ENCODE results near the gene FSTL5. TPM values are rescaled to one million over a fixed set of nuclear protein-coding genes. Genes with fewer than 3 reads are reported as not detected.

FSTL5 gene
- total and polyA plus RNA-seq, 2 of the 13 experiments (the other 11 are each of a cell fraction or from before 2014, with no cell fraction given), result 0.03 to 0.07 TPM

DNA sequence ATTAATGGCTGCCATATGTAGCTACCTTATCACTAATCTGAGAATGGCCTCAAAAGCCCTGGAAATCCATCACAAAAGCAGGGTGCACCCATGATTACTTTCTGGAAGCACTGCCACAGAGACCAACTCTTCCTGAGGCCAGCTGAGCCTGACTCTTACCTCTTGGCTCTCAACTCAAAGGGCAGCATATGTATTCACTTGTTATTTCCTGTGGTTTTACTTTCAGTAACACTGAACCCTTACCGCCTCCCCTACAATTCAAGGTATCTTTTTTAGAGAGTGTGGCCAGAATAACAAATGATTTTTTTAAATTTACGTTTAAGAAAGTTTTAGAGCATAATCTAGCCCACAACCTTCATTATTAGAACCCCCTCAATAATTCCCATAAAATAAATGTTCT lies 434.9 kb downstream of the FSTL5 start (continued):
- TF ChIP-seq, protein P1, sequence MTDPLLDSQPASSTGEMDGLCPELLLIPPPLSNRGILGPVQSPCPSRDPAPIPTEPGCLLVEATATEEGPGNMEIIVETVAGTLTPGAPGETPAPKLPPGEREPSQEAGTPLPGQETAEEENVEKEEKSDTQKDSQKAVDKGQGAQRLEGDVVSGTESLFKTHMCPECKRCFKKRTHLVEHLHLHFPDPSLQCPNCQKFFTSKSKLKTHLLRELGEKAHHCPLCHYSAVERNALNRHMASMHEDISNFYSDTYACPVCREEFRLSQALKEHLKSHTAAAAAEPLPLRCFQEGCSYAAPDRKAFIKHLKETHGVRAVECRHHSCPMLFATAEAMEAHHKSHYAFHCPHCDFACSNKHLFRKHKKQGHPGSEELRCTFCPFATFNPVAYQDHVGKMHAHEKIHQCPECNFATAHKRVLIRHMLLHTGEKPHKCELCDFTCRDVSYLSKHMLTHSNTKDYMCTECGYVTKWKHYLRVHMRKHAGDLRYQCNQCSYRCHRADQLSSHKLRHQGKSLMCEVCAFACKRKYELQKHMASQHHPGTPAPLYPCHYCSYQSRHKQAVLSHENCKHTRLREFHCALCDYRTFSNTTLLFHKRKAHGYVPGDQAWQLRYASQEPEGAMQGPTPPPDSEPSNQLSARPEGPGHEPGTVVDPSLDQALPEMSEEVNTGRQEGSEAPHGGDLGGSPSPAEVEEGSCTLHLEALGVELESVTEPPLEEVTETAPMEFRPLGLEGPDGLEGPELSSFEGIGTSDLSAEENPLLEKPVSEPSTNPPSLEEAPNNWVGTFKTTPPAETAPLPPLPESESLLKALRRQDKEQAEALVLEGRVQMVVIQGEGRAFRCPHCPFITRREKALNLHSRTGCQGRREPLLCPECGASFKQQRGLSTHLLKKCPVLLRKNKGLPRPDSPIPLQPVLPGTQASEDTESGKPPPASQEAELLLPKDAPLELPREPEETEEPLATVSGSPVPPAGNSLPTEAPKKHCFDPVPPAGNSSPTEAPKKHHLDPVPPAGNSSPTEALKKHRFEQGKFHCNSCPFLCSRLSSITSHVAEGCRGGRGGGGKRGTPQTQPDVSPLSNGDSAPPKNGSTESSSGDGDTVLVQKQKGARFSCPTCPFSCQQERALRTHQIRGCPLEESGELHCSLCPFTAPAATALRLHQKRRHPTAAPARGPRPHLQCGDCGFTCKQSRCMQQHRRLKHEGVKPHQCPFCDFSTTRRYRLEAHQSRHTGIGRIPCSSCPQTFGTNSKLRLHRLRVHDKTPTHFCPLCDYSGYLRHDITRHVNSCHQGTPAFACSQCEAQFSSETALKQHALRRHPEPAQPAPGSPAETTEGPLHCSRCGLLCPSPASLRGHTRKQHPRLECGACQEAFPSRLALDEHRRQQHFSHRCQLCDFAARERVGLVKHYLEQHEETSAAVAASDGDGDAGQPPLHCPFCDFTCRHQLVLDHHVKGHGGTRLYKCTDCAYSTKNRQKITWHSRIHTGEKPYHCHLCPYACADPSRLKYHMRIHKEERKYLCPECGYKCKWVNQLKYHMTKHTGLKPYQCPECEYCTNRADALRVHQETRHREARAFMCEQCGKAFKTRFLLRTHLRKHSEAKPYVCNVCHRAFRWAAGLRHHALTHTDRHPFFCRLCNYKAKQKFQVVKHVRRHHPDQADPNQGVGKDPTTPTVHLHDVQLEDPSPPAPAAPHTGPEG (CRISPR knock-in tag; IDR thresholded peaks at IDR 0.05), result no peak
- TF ChIP-seq PITX1 (CRISPR knock-in tag; IDR thresholded peaks at IDR 0.05) (no peak), ZNF264 (CRISPR knock-in tag; IDR thresholded peaks at IDR 0.05) (no peak)

GRCh38 chr4:161721947-161722346 lies 441.9 kb downstream of the FSTL5 start:
- BruUV-seq (replicated peaks), result no TSS peak
- ChIA-PET POLR2A (no interaction called here), CTCF (ENCODE audit: low intra/inter-chr PET ratio, low total read pairs) (no interaction called here)
- FAIRE-seq (no peak), DNase-seq (ENCODE audit: low spot score) (no peak), ATAC-seq (no peak)
- Histone ChIP-seq H4K20me1 (ENCODE audit: insufficient read depth, low read length) (no peaks in the 10 kb centered on the region), H3K4me3 (replicated peaks in 1 of 3; ENCODE audit: insufficient read depth in 1 of 3, low read depth in 2 of 3, low read length in 3 of 3) (no peak overlapping the region), H3K9ac (ENCODE audit: insufficient read depth, low read depth, low read length) (no peak overlapping the region), H3K4me1 (ENCODE audit: insufficient read depth, low read length) (peaks cover 5% of the 10 kb centered on the region; the same call in 1 of the 2 replicates), H3K36me3 (replicated peaks in 1 of 2; ENCODE audit: control insufficient read depth in 1 of 2, insufficient read depth in 2 of 2, low read length in 2 of 2) (no peaks in the 10 kb centered on the region), H3K79me2 (ENCODE audit: insufficient read depth, low read length) (no peaks in the 10 kb centered on the region), H2AFZ (ENCODE audit: low read length) (no peak overlapping the region), H3K27me3 (ENCODE audit: control insufficient read depth in 1 of 2, insufficient read depth in 2 of 2, low read length in 2 of 2) (no peaks in the 10 kb centered on the region), H3K27ac (ENCODE audit: extremely low read length, insufficient read depth, low read length) (no peak overlapping the region), H3K9me3 (ENCODE audit: low read length) (no peaks in the 10 kb centered on the region), H3K4me2 (ENCODE audit: low read depth, low read length) (no peak overlapping the region)
- in situ Hi-C loops (cut with HindIII; ENCODE audit: extremely low pct_ligation_motif_present, low pct_unique_long_range_greater_than_20kb) (no loop called here), intact Hi-C loops (cut with micrococcal nuclease; ENCODE audit: unreplicated experiment) (no loop called here)
- TF ChIP-seq CREM (IDR thresholded peaks at IDR 0.05), result no peak
- no peak for TF ChIP-seq CREM (CRISPR knock-in tag; IDR thresholded peaks at IDR 0.05)
- no peak for TF ChIP-seq MZF1 (CRISPR knock-in tag; IDR thresholded peaks at IDR 0.05; ENCODE audit: borderline replicate concordance)
- TF ChIP-seq SP1 (IDR thresholded peaks at IDR 0.05), result no peak
- no peak for TF ChIP-seq SP1 (CRISPR knock-in tag; IDR thresholded peaks at IDR 0.05)
- TF ChIP-seq ZNF251 (CRISPR knock-in tag; IDR thresholded peaks at IDR 0.05), result no peak
- TF ChIP-seq, protein P2, sequence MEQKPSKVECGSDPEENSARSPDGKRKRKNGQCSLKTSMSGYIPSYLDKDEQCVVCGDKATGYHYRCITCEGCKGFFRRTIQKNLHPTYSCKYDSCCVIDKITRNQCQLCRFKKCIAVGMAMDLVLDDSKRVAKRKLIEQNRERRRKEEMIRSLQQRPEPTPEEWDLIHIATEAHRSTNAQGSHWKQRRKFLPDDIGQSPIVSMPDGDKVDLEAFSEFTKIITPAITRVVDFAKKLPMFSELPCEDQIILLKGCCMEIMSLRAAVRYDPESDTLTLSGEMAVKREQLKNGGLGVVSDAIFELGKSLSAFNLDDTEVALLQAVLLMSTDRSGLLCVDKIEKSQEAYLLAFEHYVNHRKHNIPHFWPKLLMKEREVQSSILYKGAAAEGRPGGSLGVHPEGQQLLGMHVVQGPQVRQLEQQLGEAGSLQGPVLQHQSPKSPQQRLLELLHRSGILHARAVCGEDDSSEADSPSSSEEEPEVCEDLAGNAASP (CRISPR knock-in tag; IDR thresholded peaks at IDR 0.05; ENCODE audit: borderline replicate concordance), result no peak
- TF ChIP-seq ZNF460 (CRISPR knock-in tag; IDR thresholded peaks at IDR 0.05; ENCODE audit: borderline replicate concordance), result no peak
- TF ChIP-seq HHEX (CRISPR knock-in tag; IDR thresholded peaks at IDR 0.05), result no peak
- TF ChIP-seq AGO2 (optimal IDR thresholded peaks at IDR 0.05; ENCODE audit: low read depth, low read length), result no peak
